ENCODE measurements around the gene ALOXE3. TPM values are rescaled to one million over a fixed set of nuclear protein-coding genes. Genes with fewer than 3 reads are reported as not detected.

ALOXE3 gene
- polyA plus RNA-seq, 2 of the 4 experiments (the other 2 are of a cell fraction), result 0.35 to 0.40 TPM

GRCh38 chr17:8155996-8156245 lies 37.6 kb upstream of the ALOXE3 start:
- ATAC-seq, result no peak
- ChIA-PET CTCF (interaction anchor here (1.0 to 19.5 kb wide), 10 partner anchors 17 to 139 kb away, joined by 3 to 601 read pairs (median 6); partner anchors contain the start of genes HES7 and SLC25A35), POLR2A (interaction anchor here (0.6 to 2.4 kb wide), 11 partner anchors 14 to 795 kb away, joined by 3 to 43 read pairs (median 5); partner anchors contain the start of genes BORCS6 and TMEM107)
- 3% methylated on average over 11 of the region's 11 CpGs for WGBS (ENCODE audit: missing lambda C conversion rate)
- Histone ChIP-seq H3K9me3 (no peaks in the 10 kb centered on the region), H3K4me2 (peak overlapping the region; percentile 78), H3K4me3 (peak overlapping the region; percentile 65), H3K4me1 (peaks cover 55% of the 10 kb centered on the region), H3K27ac (peak overlapping the region; percentile 89 to 93)
- no peak for DNase-seq (ENCODE audit: low read depth in 1 of 2, low spot score in 1 of 2)
- TF ChIP-seq HOXA7 (CRISPR knock-in tag; IDR thresholded peaks at IDR 0.05) (peak; percentile 84; the same call in 1 of the 2 replicates), ATOH8 (CRISPR knock-in tag; IDR thresholded peaks at IDR 0.05; ENCODE audit: low read depth) (no peak), PHF8 (IDR thresholded peaks at IDR 0.05; ENCODE audit: borderline replicate concordance, low read depth) (peak; percentile 91)
- FAIRE-seq, result no peak

- WGBS (ENCODE audit: missing lambda C conversion rate), result 66% methylated on average over 14 of the region's 14 CpGs
- CTCF ChIA-PET, result interaction anchor here (1.0 to 19.5 kb wide), 10 partner anchors 17 to 140 kb away, joined by 3 to 601 read pairs (median 6); partner anchors contain the start of genes HES7 and SLC25A35
These were observed 37.1 kb upstream of the ALOXE3 start for GRCh38 chr17:8155231-8155995.

GRCh38 chr17:8154608-8155155 lies 36.4 kb upstream of the ALOXE3 start:
- TF ChIP-seq HES2 (IDR thresholded peaks at IDR 0.05) (no peak), REST (IDR thresholded peaks at IDR 0.05) (0 out of 2 replicates have a peak, but pooled peaks have one; percentile 6), CEBPB (IDR thresholded peaks at IDR 0.05) (no peak), CBX8 (IDR thresholded peaks at IDR 0.05) (no peak), HMGXB4 (CRISPR knock-in tag; IDR thresholded peaks at IDR 0.05; ENCODE audit: borderline replicate concordance) (0 out of 2 replicates have a peak, but pooled peaks have one; percentile 33)
- 69% methylated on average over 11 of the region's 11 CpGs for WGBS (ENCODE audit: missing lambda C conversion rate)
- H3K9me3 ChIP-seq, result no peaks in the 10 kb centered on the region
- no peak for ATAC-seq
- H3K4me2 ChIP-seq, result peak overlapping the region; percentile 78
- peaks cover 50% of the 10 kb centered on the region for H3K4me1 ChIP-seq
- peak overlapping the region; percentile 65; the same call in 2 of the 3 replicates for H3K4me3 ChIP-seq
- DNase-seq (ENCODE audit: low read depth in 1 of 2, low spot score in 1 of 2), result no peak
- ChIA-PET POLR2A (interaction anchor here (0.5 to 1.9 kb wide), 6 partner anchors 15 to 671 kb away, joined by 3 to 26 read pairs (median 4); partner anchors contain the start of gene CTC1), CTCF (interaction anchor here (1.0 to 19.5 kb wide), 9 partner anchors 16 to 146 kb away, joined by 3 to 601 read pairs (median 5); no protein-coding TSS in a partner anchor)
- FAIRE-seq, result peak; percentile 7
- H3K27ac ChIP-seq, result peak overlapping the region; percentile 89 to 93

More at GRCh38 chr17:8155231-8155995, 37.1 kb upstream of the ALOXE3 start:
- peak overlapping the region; percentile 89 to 93 for H3K27ac ChIP-seq
- ATAC-seq, result no peak
- peak overlapping the region; percentile 78 for H3K4me2 ChIP-seq
- TF ChIP-seq GATA3 (IDR thresholded peaks at IDR 0.05; ENCODE audit: borderline replicate concordance) (no peak), TP53 (CRISPR knock-in tag; IDR thresholded peaks at IDR 0.05) (peak; percentile 63), HOXA7 (CRISPR knock-in tag; IDR thresholded peaks at IDR 0.05) (peak; percentile 2; the same call in 1 of the 2 replicates), TFCP2L1 (CRISPR knock-in tag; IDR thresholded peaks at IDR 0.05) (no peak), KDM1A (IDR thresholded peaks at IDR 0.05; ENCODE audit: low read depth) (no peak), FOSB (CRISPR knock-in tag; IDR thresholded peaks at IDR 0.05) (peak; percentile 5; the same call in 1 of the 2 replicates), NPAS2 (CRISPR knock-in tag; IDR thresholded peaks at IDR 0.05; ENCODE audit: borderline replicate concordance) (no peak), ELK1 (IDR thresholded peaks at IDR 0.05; ENCODE audit: low read depth, low read length) (no peak)
- H3K4me1 ChIP-seq, result peaks cover 51% of the 10 kb centered on the region
- peak overlapping the region; percentile 65 for H3K4me3 ChIP-seq
- no peaks in the 10 kb centered on the region for H3K9me3 ChIP-seq
- POLR2A ChIA-PET, result interaction anchor here (0.6 to 2.4 kb wide), 11 partner anchors 16 to 794 kb away, joined by 3 to 43 read pairs (median 6); partner anchors contain the start of genes BORCS6, CTC1 and TMEM107
- FAIRE-seq, result no peak
- no peak for DNase-seq (ENCODE audit: low read depth in 1 of 2, low spot score in 1 of 2)

All from A549 (cell line).